HEK293 (cell line): ENCODE data around the gene EMD.

Source experiments
- GLI4 ChIP-seq: fragments of 450-650 bp; formaldehyde crosslinking; IDR thresholded peaks from 2 replicates; pipeline ENCODE4 v1.5.1; 2016; ENCODE audit warnings: missing biosample characterization, missing genetic modification characterization
- GLIS2 ChIP-seq: fragments of 450-650 bp; formaldehyde crosslinking; IDR thresholded peaks from 2 replicates; pipeline ENCODE4 v1.5.1; 2016; ENCODE audit warnings: missing biosample characterization, missing genetic modification characterization
- IKZF3 ChIP-seq: fragments of 450-650 bp; IDR thresholded peaks from 2 replicates; pipeline ENCODE4 v1.5.0; 2018; ENCODE audit warnings: missing biosample characterization, mild to moderate bottlenecking, missing genetic modification characterization, moderate library complexity
- KLF10 ChIP-seq: fragments of 450-650 bp; IDR thresholded peaks from 2 replicates; pipeline ENCODE4 v1.5.1; 2018; ENCODE audit warnings: missing biosample characterization, mild to moderate bottlenecking, missing genetic modification characterization
- KLF16 ChIP-seq: fragments of 450-650 bp; formaldehyde crosslinking; IDR thresholded peaks from 2 replicates; pipeline ENCODE4 v1.5.1; 2017; ENCODE audit warnings: missing biosample characterization, missing genetic modification characterization
- KLF8 ChIP-seq: fragments of 450-650 bp; formaldehyde crosslinking; IDR thresholded peaks from 2 replicates; pipeline ENCODE4 v1.5.1; 2016; ENCODE audit warnings: missing biosample characterization, missing genetic modification characterization
- OVOL3 ChIP-seq: fragments of 450-650 bp; formaldehyde crosslinking; IDR thresholded peaks from 2 replicates; pipeline ENCODE4 v1.5.1; 2016; ENCODE audit warnings: missing biosample characterization, missing genetic modification characterization
- SP3 ChIP-seq: fragments of 450-650 bp; formaldehyde crosslinking; IDR thresholded peaks from 2 replicates; pipeline ENCODE4 v1.5.1; 2016; ENCODE audit warnings: missing biosample characterization, missing genetic modification characterization
- SP7 ChIP-seq: fragments of 450-650 bp; formaldehyde crosslinking; IDR thresholded peaks from 2 replicates; pipeline ENCODE4 v1.5.1; 2016; ENCODE audit warnings: missing biosample characterization, missing genetic modification characterization
- WT1 ChIP-seq: fragments of 450-650 bp; formaldehyde crosslinking; IDR thresholded peaks from 2 replicates; pipeline ENCODE4 v1.5.1; 2016; ENCODE audit warnings: missing biosample characterization, missing genetic modification characterization
- ZBTB17 ChIP-seq: fragments of 450-650 bp; formaldehyde crosslinking; IDR thresholded peaks from 2 replicates; pipeline ENCODE4 v1.5.1; 2016; ENCODE audit warnings: missing biosample characterization, missing genetic modification characterization
- ZEB2 ChIP-seq: fragments of 450-650 bp; formaldehyde crosslinking; IDR thresholded peaks from 2 replicates; pipeline ENCODE4 v1.5.1; 2016; ENCODE audit warnings: missing biosample characterization, missing genetic modification characterization
- ZFHX2 ChIP-seq: fragments of 450-650 bp; formaldehyde crosslinking; conservative IDR thresholded peaks from 2 replicates; pipeline ENCODE4 v1.5.1; 2016; ENCODE audit warnings: missing biosample characterization, missing genetic modification characterization
- ZFP69B ChIP-seq: fragments of 450-650 bp; formaldehyde crosslinking; IDR thresholded peaks from 2 replicates; pipeline ENCODE4 v1.5.1; 2016; ENCODE audit warnings: missing biosample characterization, missing genetic modification characterization
- ZNF16 ChIP-seq: fragments of 450-650 bp; formaldehyde crosslinking; IDR thresholded peaks from 2 replicates; pipeline ENCODE4 v1.5.1; 2016; ENCODE audit warnings: low read depth, missing biosample characterization, missing genetic modification characterization
- ZNF24 ChIP-seq: fragments of 450-650 bp; formaldehyde crosslinking; IDR thresholded peaks from 2 replicates; pipeline ENCODE4 v1.5.1; 2016; ENCODE audit warnings: missing biosample characterization, missing genetic modification characterization
- ZNF302 ChIP-seq: fragments of 450-650 bp; formaldehyde crosslinking; IDR thresholded peaks from 2 replicates; pipeline ENCODE4 v1.5.1; 2016; ENCODE audit warnings: missing biosample characterization, missing genetic modification characterization, low read depth
- ZNF416 ChIP-seq: fragments of 450-650 bp; formaldehyde crosslinking; IDR thresholded peaks from 2 replicates; pipeline ENCODE4 v1.5.1; 2016; ENCODE audit warnings: missing biosample characterization, missing genetic modification characterization
- ZNF433 ChIP-seq: fragments of 450-650 bp; formaldehyde crosslinking; IDR thresholded peaks from 2 replicates; pipeline ENCODE4 v1.5.1; 2016; ENCODE audit warnings: missing biosample characterization, missing genetic modification characterization, low read depth
- ZNF558 ChIP-seq: fragments of 450-650 bp; formaldehyde crosslinking; IDR thresholded peaks from 2 replicates; pipeline ENCODE4 v1.5.1; 2016; ENCODE audit warnings: missing biosample characterization, missing genetic modification characterization
- ZNF610 ChIP-seq: fragments of 450-650 bp; formaldehyde crosslinking; IDR thresholded peaks from 2 replicates; pipeline ENCODE4 v1.5.1; 2016; ENCODE audit warnings: missing biosample characterization, missing genetic modification characterization, borderline replicate concordance
- ZNF624 ChIP-seq: fragments of 450-650 bp; formaldehyde crosslinking; IDR thresholded peaks from 2 replicates; pipeline ENCODE4 v1.5.1; 2017; ENCODE audit warnings: missing biosample characterization, missing genetic modification characterization
- ZNF629 ChIP-seq: fragments of 450-650 bp; formaldehyde crosslinking; IDR thresholded peaks from 2 replicates; pipeline ENCODE4 v1.5.1; 2017; ENCODE audit warnings: missing biosample characterization, missing genetic modification characterization
- ZXDB ChIP-seq: fragments of 450-650 bp; formaldehyde crosslinking; IDR thresholded peaks from 2 replicates; pipeline ENCODE4 v1.5.1; 2016; ENCODE audit warnings: missing biosample characterization, missing genetic modification characterization
- TF ChIP-seq, protein P1 (sequence below): fragments of 450-650 bp; formaldehyde crosslinking; IDR thresholded peaks from 2 replicates; pipeline ENCODE4 v1.5.1; 2016; ENCODE audit warnings: missing biosample characterization, missing genetic modification characterization
- TF ChIP-seq, protein P2 (sequence below): IDR thresholded peaks from 2 replicates; pipeline ENCODE4 v1.6.1; 2011; ENCODE audit warnings: mild to moderate bottlenecking, low read depth, low read length, borderline replicate concordance
- TF ChIP-seq, protein P3 (sequence below): sonication (generic); formaldehyde crosslinking; IDR thresholded peaks from 2 replicates; pipeline ENCODE4 v1.8.1; 2022; ENCODE audit warnings: mild to moderate bottlenecking, moderate library complexity, missing genetic modification reagents
- TF ChIP-seq, protein P4 (sequence below): fragments of 450-650 bp; formaldehyde crosslinking; IDR thresholded peaks from 2 replicates; pipeline ENCODE4 v1.5.1; 2016; ENCODE audit warnings: missing biosample characterization, missing genetic modification characterization
- TF ChIP-seq, protein P5 (sequence below): fragments of 450-650 bp; formaldehyde crosslinking; IDR thresholded peaks from 2 replicates; pipeline ENCODE4 v1.5.1; 2016; ENCODE audit warnings: missing biosample characterization, missing genetic modification characterization
- TF ChIP-seq, protein P6 (sequence below): fragments of 450-650 bp; formaldehyde crosslinking; IDR thresholded peaks from 2 replicates; pipeline ENCODE4; 2016; ENCODE audit warnings: missing biosample characterization, missing genetic modification characterization

EMD gene

DNA sequence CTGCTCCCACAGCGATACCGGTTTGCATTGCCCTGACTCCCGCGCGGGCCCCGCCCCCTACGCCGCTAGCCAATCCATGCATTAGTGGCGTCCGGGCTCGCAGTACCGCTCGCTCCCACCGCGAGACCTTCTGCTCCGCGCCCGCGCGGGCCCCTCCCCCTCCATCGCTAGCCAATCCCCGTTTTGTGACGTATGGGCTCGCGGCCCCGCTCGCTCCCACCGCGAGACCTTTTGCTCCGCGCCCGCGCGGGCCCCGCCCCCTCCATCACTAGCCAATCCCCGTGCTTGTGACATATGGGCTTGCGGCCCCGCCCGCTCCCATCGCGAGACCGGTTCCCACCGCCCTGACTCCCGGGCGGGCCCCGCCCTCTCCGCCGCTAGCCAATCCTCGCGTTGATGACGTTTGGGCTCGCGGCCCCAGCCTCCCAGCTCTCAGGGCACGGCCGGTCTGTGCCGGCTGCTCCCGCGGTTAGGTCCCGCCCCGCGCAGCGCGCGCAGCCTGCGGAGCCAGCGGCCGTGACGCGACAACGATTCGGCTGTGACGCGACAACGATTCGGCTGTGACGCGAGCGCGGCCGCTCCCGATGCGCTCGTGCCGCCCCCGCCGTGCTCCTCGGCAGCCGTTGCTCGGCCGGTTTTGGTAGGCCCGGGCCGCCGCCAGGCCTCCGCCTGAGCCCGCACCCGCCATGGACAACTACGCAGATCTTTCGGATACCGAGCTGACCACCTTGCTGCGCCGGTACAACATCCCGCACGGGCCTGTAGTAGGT, at the start of gene EMD (continued):
- TF ChIP-seq, protein P1, sequence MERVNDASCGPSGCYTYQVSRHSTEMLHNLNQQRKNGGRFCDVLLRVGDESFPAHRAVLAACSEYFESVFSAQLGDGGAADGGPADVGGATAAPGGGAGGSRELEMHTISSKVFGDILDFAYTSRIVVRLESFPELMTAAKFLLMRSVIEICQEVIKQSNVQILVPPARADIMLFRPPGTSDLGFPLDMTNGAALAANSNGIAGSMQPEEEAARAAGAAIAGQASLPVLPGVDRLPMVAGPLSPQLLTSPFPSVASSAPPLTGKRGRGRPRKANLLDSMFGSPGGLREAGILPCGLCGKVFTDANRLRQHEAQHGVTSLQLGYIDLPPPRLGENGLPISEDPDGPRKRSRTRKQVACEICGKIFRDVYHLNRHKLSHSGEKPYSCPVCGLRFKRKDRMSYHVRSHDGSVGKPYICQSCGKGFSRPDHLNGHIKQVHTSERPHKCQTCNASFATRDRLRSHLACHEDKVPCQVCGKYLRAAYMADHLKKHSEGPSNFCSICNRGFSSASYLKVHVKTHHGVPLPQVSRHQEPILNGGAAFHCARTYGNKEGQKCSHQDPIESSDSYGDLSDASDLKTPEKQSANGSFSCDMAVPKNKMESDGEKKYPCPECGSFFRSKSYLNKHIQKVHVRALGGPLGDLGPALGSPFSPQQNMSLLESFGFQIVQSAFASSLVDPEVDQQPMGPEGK (tag by site-specific recombination) = no peak; the same call in 1 of the 2 replicates
- TF ChIP-seq SP7 (tag by site-specific recombination) (peak; percentile 24; the same call in 1 of the 2 replicates), ZEB2 (tag by site-specific recombination) (peak; percentile 84), ZFP69B (tag by site-specific recombination) (no peak), ZNF624 (tag by site-specific recombination) (no peak), WT1 (0 out of 2 replicates have a peak, but pooled peaks have one; percentile 9), OVOL3 (tag by site-specific recombination) (no peak), ZNF24 (tag by site-specific recombination) (no peak), GLI4 (tag by site-specific recombination) (no peak), ZNF629 (tag by site-specific recombination) (peak; percentile 98), KLF8 (tag by site-specific recombination) (peak; percentile 93), ZNF302 (tag by site-specific recombination) (no peak), KLF10 (tag by site-specific recombination) (peak; percentile 98), ZNF16 (no peak), IKZF3 (tag by site-specific recombination) (no peak), ZNF610 (tag by site-specific recombination) (peak; percentile 88; the same call in 1 of the 2 replicates), ZBTB17 (peak; percentile 65), SP3 (peak; percentile 94; the same call in 1 of the 2 replicates), ZNF433 (no peak), ZFHX2 (0 out of 2 replicates have a peak, but pooled peaks have one; percentile 11), ZXDB (tag by site-specific recombination) (0 out of 2 replicates have a peak, but pooled peaks have one; percentile 7), KLF16 (tag by site-specific recombination) (peak; percentile 89), ZNF558 (tag by site-specific recombination) (no peak), ZNF416 (tag by site-specific recombination) (no peak), GLIS2 (no peak)
- TF ChIP-seq, protein P2, sequence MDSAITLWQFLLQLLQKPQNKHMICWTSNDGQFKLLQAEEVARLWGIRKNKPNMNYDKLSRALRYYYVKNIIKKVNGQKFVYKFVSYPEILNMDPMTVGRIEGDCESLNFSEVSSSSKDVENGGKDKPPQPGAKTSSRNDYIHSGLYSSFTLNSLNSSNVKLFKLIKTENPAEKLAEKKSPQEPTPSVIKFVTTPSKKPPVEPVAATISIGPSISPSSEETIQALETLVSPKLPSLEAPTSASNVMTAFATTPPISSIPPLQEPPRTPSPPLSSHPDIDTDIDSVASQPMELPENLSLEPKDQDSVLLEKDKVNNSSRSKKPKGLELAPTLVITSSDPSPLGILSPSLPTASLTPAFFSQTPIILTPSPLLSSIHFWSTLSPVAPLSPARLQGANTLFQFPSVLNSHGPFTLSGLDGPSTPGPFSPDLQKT = no peak
- TF ChIP-seq, protein P3, sequence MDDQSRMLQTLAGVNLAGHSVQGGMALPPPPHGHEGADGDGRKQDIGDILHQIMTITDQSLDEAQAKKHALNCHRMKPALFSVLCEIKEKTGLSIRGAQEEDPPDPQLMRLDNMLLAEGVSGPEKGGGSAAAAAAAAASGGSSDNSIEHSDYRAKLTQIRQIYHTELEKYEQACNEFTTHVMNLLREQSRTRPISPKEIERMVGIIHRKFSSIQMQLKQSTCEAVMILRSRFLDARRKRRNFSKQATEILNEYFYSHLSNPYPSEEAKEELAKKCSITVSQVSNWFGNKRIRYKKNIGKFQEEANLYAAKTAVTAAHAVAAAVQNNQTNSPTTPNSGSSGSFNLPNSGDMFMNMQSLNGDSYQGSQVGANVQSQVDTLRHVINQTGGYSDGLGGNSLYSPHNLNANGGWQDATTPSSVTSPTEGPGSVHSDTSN (CRISPR knock-in tag) = peak; percentile 95
- TF ChIP-seq, protein P4, sequence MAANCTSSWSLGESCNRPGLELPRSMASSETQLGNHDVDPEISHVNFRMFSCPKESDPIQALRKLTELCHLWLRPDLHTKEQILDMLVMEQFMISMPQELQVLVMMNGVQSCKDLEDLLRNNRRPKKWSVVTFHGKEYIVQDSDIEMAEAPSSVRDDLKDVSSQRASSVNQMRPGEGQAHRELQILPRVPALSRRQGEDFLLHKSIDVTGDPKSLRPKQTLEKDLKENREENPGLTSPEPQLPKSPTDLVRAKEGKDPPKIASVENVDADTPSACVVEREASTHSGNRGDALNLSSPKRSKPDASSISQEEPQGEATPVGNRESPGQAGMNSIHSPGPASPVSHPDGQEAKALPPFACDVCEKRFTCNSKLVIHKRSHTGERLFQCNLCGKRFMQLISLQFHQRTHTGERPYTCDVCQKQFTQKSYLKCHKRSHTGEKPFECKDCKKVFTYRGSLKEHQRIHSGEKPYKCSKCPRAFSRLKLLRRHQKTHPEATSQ (tag by site-specific recombination) = peak; percentile 55; the same call in 1 of the 2 replicates
- TF ChIP-seq, protein P5, sequence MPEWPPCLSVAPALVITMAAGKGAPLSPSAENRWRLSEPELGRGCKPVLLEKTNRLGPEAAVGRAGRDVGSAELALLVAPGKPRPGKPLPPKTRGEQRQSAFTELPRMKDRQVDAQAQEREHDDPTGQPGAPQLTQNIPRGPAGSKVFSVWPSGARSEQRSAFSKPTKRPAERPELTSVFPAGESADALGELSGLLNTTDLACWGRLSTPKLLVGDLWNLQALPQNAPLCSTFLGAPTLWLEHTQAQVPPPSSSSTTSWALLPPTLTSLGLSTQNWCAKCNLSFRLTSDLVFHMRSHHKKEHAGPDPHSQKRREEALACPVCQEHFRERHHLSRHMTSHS = no peak
- TF ChIP-seq, protein P6, sequence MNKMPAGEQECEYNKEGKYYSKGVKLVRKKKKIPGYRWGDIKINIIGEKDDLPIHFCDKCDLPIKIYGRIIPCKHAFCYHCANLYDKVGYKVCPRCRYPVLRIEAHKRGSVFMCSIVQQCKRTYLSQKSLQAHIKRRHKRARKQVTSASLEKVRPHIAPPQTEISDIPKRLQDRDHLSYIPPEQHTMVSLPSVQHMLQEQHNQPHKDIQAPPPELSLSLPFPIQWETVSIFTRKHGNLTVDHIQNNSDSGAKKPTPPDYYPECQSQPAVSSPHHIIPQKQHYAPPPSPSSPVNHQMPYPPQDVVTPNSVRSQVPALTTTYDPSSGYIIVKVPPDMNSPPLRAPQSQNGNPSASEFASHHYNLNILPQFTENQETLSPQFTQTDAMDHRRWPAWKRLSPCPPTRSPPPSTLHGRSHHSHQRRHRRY (tag by site-specific recombination) = no peak
